ENCODE measurements around the gene BRAF.
"Not testable (repeated sequence)": the region's sequence is repeated elsewhere in the genome, so short reads cannot be mapped to it uniquely, and the experiment has no call there.

BRAF gene

DNA sequence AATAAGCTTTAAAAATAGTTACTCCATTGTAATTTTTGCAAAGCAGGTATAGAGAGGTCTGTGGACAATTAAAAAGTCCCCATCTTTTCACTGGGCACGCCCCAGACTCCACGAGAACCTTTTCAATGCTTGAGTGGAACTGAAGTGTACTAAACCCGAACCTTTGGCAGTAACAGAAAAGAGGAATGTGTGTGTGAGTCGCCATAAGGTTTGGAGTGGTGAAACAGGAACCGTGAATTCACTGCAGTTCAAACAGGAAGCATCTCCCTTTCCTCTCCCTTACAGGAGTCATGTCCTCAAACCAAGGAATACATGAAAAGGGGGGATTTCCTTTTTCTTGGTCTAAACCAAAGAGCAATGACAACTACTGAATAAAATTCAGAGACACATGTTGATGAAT lies 205.0 kb downstream of the BRAF start:
- DNase-seq (ENCODE audit: low read depth), result peak; percentile 74
- no peak overlapping the region for H3K4me3 ChIP-seq (ENCODE audit: low read depth, low read length)
- TF ChIP-seq MYC (IDR thresholded peaks at IDR 0.05; ENCODE audit: low read depth, low read length) (no peak), POLR2A (IDR thresholded peaks at IDR 0.05; ENCODE audit: extremely low read depth, insufficient read length) (no peak), CTCF (IDR thresholded peaks at IDR 0.05; ENCODE audit: low read depth, low read length) (no peak)
- TF ChIP-seq, protein P1, sequence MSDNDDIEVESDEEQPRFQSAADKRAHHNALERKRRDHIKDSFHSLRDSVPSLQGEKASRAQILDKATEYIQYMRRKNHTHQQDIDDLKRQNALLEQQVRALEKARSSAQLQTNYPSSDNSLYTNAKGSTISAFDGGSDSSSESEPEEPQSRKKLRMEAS (IDR thresholded peaks at IDR 0.05; ENCODE audit: low read depth, low read length), result no peak

DNA sequence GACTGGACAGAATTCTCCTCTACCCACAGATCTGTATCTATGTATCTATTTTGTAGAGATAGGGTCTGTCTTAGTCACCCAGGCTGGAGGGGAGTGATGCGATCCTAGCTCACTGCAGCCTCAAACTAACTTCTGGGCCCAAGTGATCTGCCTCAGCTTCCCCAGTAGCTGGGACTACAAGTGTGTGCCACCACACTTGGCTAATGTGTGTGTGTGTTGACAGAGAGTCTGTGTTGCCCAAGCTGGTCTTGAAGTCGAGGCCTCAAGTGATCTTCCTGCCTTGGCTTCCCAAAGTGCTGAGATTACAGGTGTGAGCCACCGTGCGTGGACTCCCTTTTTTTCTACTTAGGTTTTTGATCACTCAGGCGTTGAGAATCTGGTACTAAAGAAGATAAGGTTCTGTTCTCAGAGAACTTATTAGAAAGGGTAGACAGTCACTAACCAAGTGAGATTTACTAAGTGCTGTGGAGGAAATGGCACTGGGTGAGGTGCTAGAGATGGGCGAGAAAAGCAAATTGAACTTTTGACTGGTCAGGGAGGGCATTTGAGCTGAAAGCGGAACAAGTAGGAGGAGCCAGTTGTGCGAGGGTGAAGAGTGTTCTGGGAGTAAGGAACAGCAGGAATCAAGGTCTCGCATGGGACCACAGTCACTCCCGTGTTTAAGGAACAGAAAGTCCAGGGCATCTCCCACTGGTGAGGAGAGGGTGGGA lies 210.2 kb downstream of the BRAF start:
- no peak for DNase-seq (ENCODE audit: low read depth)
- H3K4me3 ChIP-seq (ENCODE audit: low read depth, low read length), result no peak overlapping the region
- TF ChIP-seq POLR2A (IDR thresholded peaks at IDR 0.05; ENCODE audit: extremely low read depth, insufficient read length) (no peak), MYC (IDR thresholded peaks at IDR 0.05; ENCODE audit: low read depth, low read length) (no peak), CTCF (IDR thresholded peaks at IDR 0.05; ENCODE audit: low read depth, low read length) (no peak)
- TF ChIP-seq, protein P1 (IDR thresholded peaks at IDR 0.05; ENCODE audit: low read depth, low read length), result no peak

GRCh38 chr7:140712392-140712791 lies 212.3 kb downstream of the BRAF start:
- not testable (repeated sequence) for H3K4me3 ChIP-seq (ENCODE audit: low read depth, low read length); DNase-seq (ENCODE audit: low read depth)

DNA sequence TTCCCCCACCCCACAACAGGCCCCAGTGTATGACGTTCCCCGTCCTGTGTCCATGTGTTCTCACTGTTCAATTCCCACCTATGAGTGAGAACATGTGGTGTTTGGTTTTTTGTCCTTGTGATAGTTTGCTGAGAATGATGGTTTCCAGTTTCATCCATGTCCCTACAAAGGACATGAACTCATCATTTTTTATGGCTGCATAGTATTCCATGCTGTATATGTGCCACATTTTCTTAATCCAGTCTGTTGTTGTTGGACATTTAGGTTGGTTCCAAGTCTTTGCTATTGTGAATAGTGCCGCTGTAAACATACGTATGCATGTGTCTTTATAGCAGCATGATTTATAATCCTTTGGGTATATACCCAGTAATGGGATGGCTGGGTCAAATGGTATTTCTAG lies 216.0 kb downstream of the BRAF start:
- H3K4me3 ChIP-seq (ENCODE audit: low read depth, low read length); DNase-seq (ENCODE audit: low read depth): not testable (repeated sequence)

DNA sequence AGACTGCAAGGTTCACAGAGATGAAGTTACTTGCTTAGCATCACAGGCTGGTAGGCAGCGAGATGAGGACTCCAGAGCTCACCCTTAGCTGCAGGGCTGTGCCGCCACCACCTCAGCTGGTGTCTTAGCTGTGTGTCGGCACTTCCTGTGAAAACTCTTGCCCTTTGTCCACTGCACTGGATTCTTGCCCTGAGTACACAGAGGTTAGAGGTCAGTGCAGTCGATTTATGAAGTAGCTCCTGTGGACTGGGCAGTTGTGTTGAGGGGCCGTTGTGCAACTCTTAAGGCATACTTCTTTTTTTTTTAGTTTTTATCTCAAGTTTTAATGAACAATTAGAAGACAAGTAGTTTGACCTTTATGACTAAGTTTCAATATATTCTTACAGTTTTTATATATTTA lies 217.6 kb downstream of the BRAF start:
- TF ChIP-seq, protein P1 (IDR thresholded peaks at IDR 0.05; ENCODE audit: low read depth, low read length), result no peak
- TF ChIP-seq CTCF (IDR thresholded peaks at IDR 0.05; ENCODE audit: low read depth, low read length) (no peak), MYC (IDR thresholded peaks at IDR 0.05; ENCODE audit: low read depth, low read length) (no peak), POLR2A (IDR thresholded peaks at IDR 0.05; ENCODE audit: extremely low read depth, insufficient read length) (no peak)
- no peak for DNase-seq (ENCODE audit: low read depth)
- no peak overlapping the region for H3K4me3 ChIP-seq (ENCODE audit: low read depth, low read length)

- H3K4me3 ChIP-seq (ENCODE audit: low read depth, low read length), result no peak overlapping the region
- TF ChIP-seq CTCF (IDR thresholded peaks at IDR 0.05; ENCODE audit: low read depth, low read length) (no peak), MYC (IDR thresholded peaks at IDR 0.05; ENCODE audit: low read depth, low read length) (no peak), POLR2A (IDR thresholded peaks at IDR 0.05; ENCODE audit: extremely low read depth, insufficient read length) (no peak)
- TF ChIP-seq, protein P1 (IDR thresholded peaks at IDR 0.05; ENCODE audit: low read depth, low read length), result no peak
- no peak for DNase-seq (ENCODE audit: low read depth)
Measured at GRCh38 chr7:140704205-140704604, 220.5 kb downstream of the BRAF start.

DNA sequence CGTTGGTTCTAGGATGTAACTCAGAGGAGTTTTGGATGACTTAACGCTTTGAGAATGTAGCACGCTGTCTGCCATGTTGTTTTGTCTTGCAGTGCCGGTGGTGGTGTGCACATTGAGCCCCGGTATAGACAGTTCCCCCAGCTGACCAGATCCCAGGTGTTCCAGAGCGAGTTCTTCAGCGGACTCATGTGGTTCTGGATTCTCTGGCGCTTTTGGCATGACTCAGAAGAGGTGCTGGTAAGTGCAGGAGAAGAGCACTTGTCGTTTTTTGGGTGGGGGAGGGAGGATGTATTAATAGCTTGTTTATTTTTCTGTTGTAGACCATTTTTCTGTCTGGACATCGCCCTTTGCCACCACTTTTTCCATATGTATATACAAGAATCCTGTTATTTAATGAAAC lies 222.0 kb downstream of the BRAF start:
- H3K4me3 ChIP-seq (ENCODE audit: low read depth, low read length), result no peak overlapping the region
- no peak for DNase-seq (ENCODE audit: low read depth)
- no peak for TF ChIP-seq MYC (IDR thresholded peaks at IDR 0.05; ENCODE audit: low read depth, low read length)
- no peak for TF ChIP-seq CTCF (IDR thresholded peaks at IDR 0.05; ENCODE audit: low read depth, low read length)
- TF ChIP-seq POLR2A (IDR thresholded peaks at IDR 0.05; ENCODE audit: extremely low read depth, insufficient read length), result no peak
- TF ChIP-seq, protein P1 (IDR thresholded peaks at IDR 0.05; ENCODE audit: low read depth, low read length), result no peak
